GM12865 (cell line): ENCODE data around the gene GSS.

Source experiments
- DNase-seq: peaks from one replicate; pipeline ENCODE4 v3.0.0; 2010; ENCODE audit warnings: low read depth
- H3K4me3 ChIP-seq: 2 replicates; pipeline ENCODE4 v1.5.1; 2011; ENCODE audit warnings: mild to moderate bottlenecking, low read depth, low read length, control low read depth
- TF ChIP-seq, protein P1 (sequence below): IDR thresholded peaks from 2 replicates; pipeline ENCODE4 v1.5.1; 2011; ENCODE audit warnings: low read length, control low read depth, low read depth, inconsistent platforms; ENCODE audit not compliant: insufficient read depth; ENCODE audit errors: missing control alignments

Gene GSS

GRCh38 chr20:34940081-34940481, 15.5 kb downstream of the GSS start:
- TF ChIP-seq, protein P1, sequence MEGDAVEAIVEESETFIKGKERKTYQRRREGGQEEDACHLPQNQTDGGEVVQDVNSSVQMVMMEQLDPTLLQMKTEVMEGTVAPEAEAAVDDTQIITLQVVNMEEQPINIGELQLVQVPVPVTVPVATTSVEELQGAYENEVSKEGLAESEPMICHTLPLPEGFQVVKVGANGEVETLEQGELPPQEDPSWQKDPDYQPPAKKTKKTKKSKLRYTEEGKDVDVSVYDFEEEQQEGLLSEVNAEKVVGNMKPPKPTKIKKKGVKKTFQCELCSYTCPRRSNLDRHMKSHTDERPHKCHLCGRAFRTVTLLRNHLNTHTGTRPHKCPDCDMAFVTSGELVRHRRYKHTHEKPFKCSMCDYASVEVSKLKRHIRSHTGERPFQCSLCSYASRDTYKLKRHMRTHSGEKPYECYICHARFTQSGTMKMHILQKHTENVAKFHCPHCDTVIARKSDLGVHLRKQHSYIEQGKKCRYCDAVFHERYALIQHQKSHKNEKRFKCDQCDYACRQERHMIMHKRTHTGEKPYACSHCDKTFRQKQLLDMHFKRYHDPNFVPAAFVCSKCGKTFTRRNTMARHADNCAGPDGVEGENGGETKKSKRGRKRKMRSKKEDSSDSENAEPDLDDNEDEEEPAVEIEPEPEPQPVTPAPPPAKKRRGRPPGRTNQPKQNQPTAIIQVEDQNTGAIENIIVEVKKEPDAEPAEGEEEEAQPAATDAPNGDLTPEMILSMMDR: no peak
- DNase-seq: no peak
- H3K4me3 ChIP-seq: no peak overlapping the region

- TF ChIP-seq, protein P1: no peak
- no peak overlapping the region for H3K4me3 ChIP-seq
- no peak for DNase-seq
Measured at GRCh38 chr20:34938466-34939163, 17.0 kb downstream of the GSS start.

DNA sequence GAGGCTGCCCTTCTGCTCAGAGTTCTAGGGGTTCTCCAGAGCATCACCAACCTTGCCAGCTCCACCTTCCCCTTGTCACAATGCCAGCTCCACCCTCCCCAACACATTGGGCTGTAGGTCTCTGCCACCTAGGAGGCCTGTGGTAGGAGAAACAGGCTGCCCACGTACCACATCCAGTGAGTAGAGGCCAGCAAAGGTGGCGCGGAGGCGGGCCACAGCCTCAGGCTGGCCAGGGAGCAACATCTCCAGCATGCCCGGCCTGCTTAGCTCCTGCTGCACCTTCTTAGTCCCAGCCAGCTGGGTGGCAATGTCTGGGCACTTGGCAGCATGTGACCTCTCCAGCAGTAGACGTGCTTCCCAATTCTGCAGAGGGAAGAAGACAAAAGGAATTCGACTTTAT, 23.8 kb downstream of the GSS start:
- TF ChIP-seq, protein P1: no peak
- no peak overlapping the region for H3K4me3 ChIP-seq
- DNase-seq: no peak

- TF ChIP-seq, protein P1: no peak
Measured at GRCh38 chr20:34928411-34928810, 27.2 kb downstream of the GSS start.

GRCh38 chr20:34927736-34928135, 27.9 kb downstream of the GSS start:
- TF ChIP-seq, protein P1: no peak
- no peak for DNase-seq
- H3K4me3 ChIP-seq: no peak overlapping the region

More at GRCh38 chr20:34928411-34928810, 27.2 kb downstream of the GSS start:
- no peak overlapping the region for H3K4me3 ChIP-seq
- DNase-seq: no peak

- TF ChIP-seq, protein P1: no peak
- no peak for DNase-seq
- no peak overlapping the region for H3K4me3 ChIP-seq
Measured at GRCh38 chr20:34926581-34926980, 29.0 kb downstream of the GSS start.

DNA sequence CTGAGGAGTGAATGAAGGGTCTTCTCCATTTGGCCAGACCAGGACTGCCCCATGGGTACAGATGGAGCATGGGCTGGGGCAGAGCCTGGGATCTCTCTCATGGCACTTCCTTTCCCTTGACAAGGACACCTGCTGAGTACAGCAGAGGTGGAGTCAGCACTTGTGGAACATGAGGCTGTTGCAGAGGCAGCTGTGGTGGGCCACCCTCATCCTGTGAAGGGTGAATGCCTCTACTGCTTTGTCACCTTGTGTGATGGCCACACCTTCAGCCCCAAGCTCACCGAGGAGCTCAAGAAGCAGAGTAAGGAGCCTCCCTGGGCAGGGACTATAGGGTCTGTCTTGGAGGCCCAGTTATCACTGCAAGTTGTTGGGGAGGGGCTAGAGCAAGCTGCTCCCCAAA, 29.6 kb downstream of the GSS start:
- TF ChIP-seq, protein P1: no peak
- DNase-seq: no peak

More for the DNA sequence above, 29.6 kb downstream of the GSS start:
- no peak overlapping the region for H3K4me3 ChIP-seq
